RWPE2 (cell line): Measurements from ENCODE around the gene DKKL1.

Source experiments
- ATAC-seq: fragments of 200-7000 bp; cut with Tn5 transposase; 3 replicates; pipeline ENCODE4 v1.9.1; 2021; ENCODE audit warnings: low read depth
- DNase-seq: peaks from one replicate; pipeline ENCODE4 v3.0.0-alpha.2; 2020; ENCODE audit warnings: low spot score
- H3K27ac ChIP-seq: fragments of 450-650 bp; 2 replicates; pipeline ENCODE4 v1.5.1; 2017; ENCODE audit warnings: mild to moderate bottlenecking; ENCODE audit not compliant: poor library complexity, severe bottlenecking
- H3K27me3 ChIP-seq: fragments of 250-450 bp; sonication (Bioruptor Pico); 2 replicates; pipeline ENCODE4 v1.5.1; 2021; ENCODE audit warnings: mild to moderate bottlenecking, moderate library complexity; ENCODE audit not compliant: insufficient read depth, poor library complexity, severe bottlenecking
- H3K36me3 ChIP-seq: fragments of 250-450 bp; sonication (Bioruptor Pico); 2 replicates; pipeline ENCODE4 v1.5.1; 2020; ENCODE audit warnings: low read depth, mild to moderate bottlenecking, moderate library complexity
- H3K4me1 ChIP-seq: fragments of 250-450 bp; sonication (Bioruptor Pico); 2 replicates; pipeline ENCODE4 v1.5.1; 2021; ENCODE audit warnings: mild to moderate bottlenecking, moderate library complexity; ENCODE audit not compliant: insufficient read depth, poor library complexity, severe bottlenecking
- H3K4me3 ChIP-seq: fragments of 250-450 bp; sonication (Bioruptor Pico); 2 replicates; pipeline ENCODE4 v1.5.1; 2021; ENCODE audit warnings: mild to moderate bottlenecking, moderate library complexity; ENCODE audit not compliant: severe bottlenecking
- H3K9me3 ChIP-seq: fragments of 250-450 bp; sonication (Bioruptor Pico); 2 replicates; pipeline ENCODE4 v1.5.1; 2021; ENCODE audit warnings: mild to moderate bottlenecking, moderate library complexity; ENCODE audit not compliant: severe bottlenecking
- CTCF ChIP-seq: fragments of 450-650 bp; IDR thresholded peaks from one replicate; pipeline ENCODE4 v1.5.1; 2017; ENCODE audit warnings: mild to moderate bottlenecking, moderate library complexity; ENCODE audit not compliant: poor library complexity, severe bottlenecking

The DKKL1 gene

GRCh38 chr19:49387936-49388372 lies 24.3 kb downstream of the DKKL1 start, which contains the start of gene KASH5:
KASH5 (plus strand) TSS chr19:49388249; CDS start chr19:49390884, 2,635 bp downstream.
- Histone ChIP-seq H3K4me1 (no peaks in the 10 kb centered on the region), H3K36me3 (no peaks in the 10 kb centered on the region), H3K27me3 (no peaks in the 10 kb centered on the region), H3K4me3 (peak within 1 kb of the TSS; percentile 3), H3K9me3 (no peaks in the 10 kb centered on the region), H3K27ac (no peak within 1 kb of the TSS)
- ATAC-seq (no peak), DNase-seq (no peak)
- no peak for TF ChIP-seq CTCF

GRCh38 chr19:49389406-49389805 lies 25.7 kb downstream of the DKKL1 start:
- Histone ChIP-seq H3K4me3 (no peak overlapping the region), H3K27me3 (no peaks in the 10 kb centered on the region), H3K27ac (no peak overlapping the region), H3K9me3 (no peaks in the 10 kb centered on the region), H3K36me3 (no peaks in the 10 kb centered on the region), H3K4me1 (no peaks in the 10 kb centered on the region)
- no peak for TF ChIP-seq CTCF
- DNase-seq (no peak), ATAC-seq (no peak)

GRCh38 chr19:49390131-49390928 lies 26.7 kb downstream of the DKKL1 start:
- Histone ChIP-seq H3K27me3 (no peaks in the 10 kb centered on the region), H3K9me3 (no peaks in the 10 kb centered on the region), H3K4me1 (no peaks in the 10 kb centered on the region), H3K4me3 (no peak overlapping the region), H3K27ac (no peak overlapping the region), H3K36me3 (no peaks in the 10 kb centered on the region)
- TF ChIP-seq CTCF, result no peak
- no peak for DNase-seq
- ATAC-seq, result no peak

- no peaks in the 10 kb centered on the region for H3K4me1 ChIP-seq
- ATAC-seq (no peak), DNase-seq (no peak)
- H3K4me3 ChIP-seq, result no peak overlapping the region
- no peaks in the 10 kb centered on the region for H3K9me3 ChIP-seq
- TF ChIP-seq CTCF, result no peak
- H3K27me3 ChIP-seq, result no peaks in the 10 kb centered on the region
- H3K27ac ChIP-seq, result no peak overlapping the region
- H3K36me3 ChIP-seq, result no peaks in the 10 kb centered on the region
These were observed 27.3 kb downstream of the DKKL1 start for GRCh38 chr19:49390929-49391359.
